ENCODE measurements around the gene IFNA10.
"Not testable (repeated sequence)": the region's sequence is repeated elsewhere in the genome, so short reads cannot be mapped to it uniquely, and the experiment has no call there.

Gene IFNA10

GRCh38 chr9:21194867-21195776, 11.8 kb downstream of the IFNA10 start:
- DNase-seq (ENCODE audit: low read depth, low spot score), result not testable (repeated sequence)

- DNase-seq (ENCODE audit: low read depth, low spot score), result not testable (repeated sequence)
Measured at GRCh38 chr9:21187487-21187886, 19.5 kb downstream of the IFNA10 start, which contains the start of gene IFNA4. Gene IFNA4 (minus strand): TSS chr9:21187587. CDS start chr9:21187531, 56 bp downstream.

GRCh38 chr9:21182810-21183736, 23.9 kb downstream of the IFNA10 start:
- not testable (repeated sequence) for DNase-seq (ENCODE audit: low read depth, low spot score)

GRCh38 chr9:21174671-21175070, 32.3 kb downstream of the IFNA10 start:
- DNase-seq (ENCODE audit: low read depth, low spot score), result no peak

GRCh38 chr9:21172156-21172555, 34.8 kb downstream of the IFNA10 start:
- no peak for DNase-seq (ENCODE audit: low read depth, low spot score)

- DNase-seq (ENCODE audit: low read depth, low spot score), result no peak
Measured at GRCh38 chr9:21171351-21171750, 35.6 kb downstream of the IFNA10 start.

GRCh38 chr9:21166560-21166959, 40.4 kb downstream of the IFNA10 start, which contains the start of gene IFNA21:
Gene IFNA21 (minus strand): TSS chr9:21166660. CDS start chr9:21166612, 48 bp downstream.
- DNase-seq (ENCODE audit: low read depth, low spot score), result not testable (repeated sequence)

GRCh38 chr9:21165516-21165915, 41.4 kb downstream of the IFNA10 start:
- DNase-seq (ENCODE audit: low read depth, low spot score), result no peak

- DNase-seq (ENCODE audit: low read depth, low spot score), result no peak
Measured at GRCh38 chr9:21160178-21160577, 46.8 kb downstream of the IFNA10 start.

Data from activated CD4-positive, CD25-positive, alpha-beta regulatory T cell treated with anti-CD3 and anti-CD28 coated beads, Interleukin-2, amount 50 U/mL, for 16 hours (primary cell).